Stimulated activated naive CD8-positive, alpha-beta T cell treated with anti-CD3 and anti-CD28 coated beads, Interleukin-15, amount 100 ng/mL, for 72 hours (primary cell): Measurements from ENCODE around the gene USP6NL.

ENCODE experiments used
- ATAC-seq: fragments of 150-1000 bp; cut with Tn5 transposase; 2 replicates; pipeline ENCODE4 v1.10.0; 2021; ENCODE audit warnings: mild to moderate bottlenecking, moderate library complexity
- DNase-seq, 2 donors: peaks; one replicate each; pipeline ENCODE4 v3.0.0; 2021 to 2022
- H3K27ac Mint-ChIP-seq, 2 donors: one replicate each; pipeline ENCODE4 v1.8.0; 2022; ENCODE audit warnings: mild to moderate bottlenecking in 2 of 2, mixed read lengths in 2 of 2, moderate library complexity in 2 of 2
- H3K27me3 Mint-ChIP-seq: one replicate; pipeline ENCODE4 v1.8.0; 2022; ENCODE audit warnings: mixed read lengths
- H3K4me1 Mint-ChIP-seq: one replicate; pipeline ENCODE4 v1.8.0; 2022; ENCODE audit warnings: mild to moderate bottlenecking, mixed read lengths
- H3K4me3 Mint-ChIP-seq, 2 donors: one replicate each; pipeline ENCODE4 v1.8.0; 2022; ENCODE audit warnings: mild to moderate bottlenecking in 2 of 2, mixed read lengths in 2 of 2, moderate library complexity in 1 of 2
- H3K9me3 Mint-ChIP-seq, 2 donors: one replicate each; pipeline ENCODE4 v1.8.0; 2022; ENCODE audit warnings: mixed read lengths in 2 of 2

Gene USP6NL

GRCh38 chr10:11586170-11586569 lies 25.3 kb downstream of the USP6NL start:
- H3K4me3 Mint-ChIP-seq: no peak overlapping the region
- peaks cover 19% of the 10 kb centered on the region for H3K4me1 Mint-ChIP-seq
- no peaks in the 10 kb centered on the region for H3K27me3 Mint-ChIP-seq
- no peaks in the 10 kb centered on the region for H3K9me3 Mint-ChIP-seq
- H3K27ac Mint-ChIP-seq: no peak overlapping the region
- DNase-seq (no peak), ATAC-seq (no peak)

GRCh38 chr10:11581213-11581612 lies 30.2 kb downstream of the USP6NL start:
- no peak for DNase-seq
- peak overlapping the region; percentile 4 to 45 for H3K4me3 Mint-ChIP-seq
- no peaks in the 10 kb centered on the region for H3K9me3 Mint-ChIP-seq
- no peaks in the 10 kb centered on the region for H3K27me3 Mint-ChIP-seq
- peak overlapping the region in 1 of 2 donors; percentile 63 for H3K27ac Mint-ChIP-seq
- peak; percentile 85 for ATAC-seq
- peaks cover 32% of the 10 kb centered on the region for H3K4me1 Mint-ChIP-seq

DNA sequence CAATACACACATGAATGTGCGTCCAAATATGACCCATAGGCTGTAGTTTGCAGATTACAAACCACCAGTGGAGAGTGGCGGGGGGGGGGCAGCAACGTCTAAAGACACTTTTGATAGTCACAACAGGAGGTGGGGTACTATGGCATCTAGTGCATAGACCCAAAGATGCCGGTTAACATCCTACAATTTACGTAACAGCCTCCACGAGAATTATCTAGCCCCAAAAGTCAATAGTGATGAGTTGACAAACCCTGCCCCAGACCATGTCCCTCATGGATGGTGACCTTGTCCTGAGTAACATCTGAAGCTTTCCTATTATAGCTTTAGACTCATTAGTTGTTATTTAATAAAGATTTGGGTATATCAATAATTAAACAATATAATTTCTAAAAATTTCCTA lies 31.6 kb downstream of the USP6NL start:
- no peak overlapping the region for H3K4me3 Mint-ChIP-seq
- no peak for ATAC-seq
- peaks cover 6% of the 10 kb centered on the region for H3K27me3 Mint-ChIP-seq
- peaks cover 38% of the 10 kb centered on the region for H3K4me1 Mint-ChIP-seq
- H3K9me3 Mint-ChIP-seq: no peaks in the 10 kb centered on the region
- no peak for DNase-seq
- no peak overlapping the region for H3K27ac Mint-ChIP-seq

GRCh38 chr10:11578802-11579255 lies 32.6 kb downstream of the USP6NL start:
- H3K9me3 Mint-ChIP-seq: no peaks in the 10 kb centered on the region
- no peak overlapping the region for H3K27ac Mint-ChIP-seq
- H3K4me3 Mint-ChIP-seq: peak overlapping the region in 1 of 2 donors; percentile 9
- peaks cover 17% of the 10 kb centered on the region for H3K27me3 Mint-ChIP-seq
- DNase-seq (peak; percentile 52 to 67), ATAC-seq (peak; percentile 86)
- peaks cover 48% of the 10 kb centered on the region for H3K4me1 Mint-ChIP-seq

DNA sequence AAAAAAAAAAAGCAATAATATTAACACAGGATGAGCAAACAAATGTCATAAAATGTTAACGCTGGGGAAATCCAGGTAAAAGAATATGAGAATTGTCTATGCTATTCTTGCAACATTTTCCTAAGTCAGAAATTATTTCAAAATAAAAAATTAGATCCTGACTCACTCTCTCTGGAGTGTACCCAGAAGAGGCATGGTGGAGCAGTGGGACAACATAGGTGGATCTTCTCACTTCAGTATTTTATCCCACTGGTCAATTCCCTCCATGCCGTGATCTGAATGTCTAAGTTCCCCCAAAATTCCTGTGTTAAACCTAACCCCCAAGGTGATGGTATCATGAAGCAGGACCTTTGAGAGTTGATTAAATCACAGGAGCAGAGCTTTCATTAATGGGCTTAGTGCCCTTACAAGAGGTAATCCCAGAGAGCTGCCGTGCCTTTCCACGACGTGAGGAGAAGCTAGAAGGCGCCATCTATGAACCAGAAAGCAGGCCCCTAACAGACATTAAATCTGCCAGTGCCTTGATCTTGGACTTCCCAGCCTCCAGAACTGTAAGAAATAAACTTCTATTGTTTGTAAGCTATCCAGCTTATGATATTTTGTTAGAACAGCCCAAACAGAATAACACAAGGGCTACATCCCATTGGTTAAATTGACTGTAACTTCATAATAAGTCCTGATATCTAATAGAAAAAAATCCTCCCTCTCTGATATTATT lies 35.2 kb downstream of the USP6NL start:
- no peak for DNase-seq
- Mint-ChIP-seq H3K27ac (no peak overlapping the region), H3K4me1 (peaks cover 46% of the 10 kb centered on the region), H3K27me3 (peaks cover 25% of the 10 kb centered on the region), H3K9me3 (no peaks in the 10 kb centered on the region), H3K4me3 (no peak overlapping the region)
- no peak for ATAC-seq

DNA sequence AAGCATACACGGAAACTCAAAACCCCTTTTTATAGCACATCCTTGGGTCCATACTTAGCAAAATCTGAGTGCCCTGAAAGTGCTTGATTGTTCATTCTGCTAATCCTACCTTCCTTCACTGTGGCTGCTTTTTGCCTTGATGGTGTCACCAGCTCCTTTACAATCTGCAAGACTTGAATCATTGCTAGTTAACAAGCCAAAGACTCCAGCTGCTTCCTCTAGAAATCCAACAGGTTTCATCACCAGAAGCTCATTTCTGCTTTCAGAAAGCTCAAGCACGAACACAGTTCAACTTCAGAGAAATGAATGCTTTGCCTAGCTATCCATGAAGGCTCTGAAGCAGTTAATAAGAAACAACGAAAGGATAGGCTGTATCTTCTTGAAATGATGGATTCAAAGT lies 38.0 kb downstream of the USP6NL start:
- no peak for DNase-seq
- Mint-ChIP-seq H3K27ac (no peak overlapping the region), H3K4me3 (no peak overlapping the region), H3K9me3 (no peaks in the 10 kb centered on the region), H3K27me3 (peaks cover 25% of the 10 kb centered on the region), H3K4me1 (peaks cover 34% of the 10 kb centered on the region)
- ATAC-seq: no peak

DNA sequence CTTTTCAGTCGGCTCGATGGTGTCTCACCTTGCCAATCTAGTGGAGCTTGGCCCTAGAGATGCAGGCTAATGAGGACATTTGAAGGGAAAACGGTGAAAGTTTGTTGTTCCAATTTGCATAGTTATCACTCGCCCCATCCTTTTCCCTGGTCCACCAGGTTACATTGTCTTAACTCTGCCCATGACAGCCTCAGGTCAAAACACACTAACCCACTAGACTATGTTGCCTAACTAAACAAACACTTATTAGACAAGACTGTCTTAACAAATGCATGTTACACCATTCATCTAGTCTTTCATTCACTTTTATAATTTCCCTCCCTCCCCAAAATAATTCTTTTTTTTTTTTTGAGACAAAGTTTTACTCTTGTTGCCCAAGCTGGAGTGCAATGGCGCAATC lies 40.7 kb downstream of the USP6NL start:
- no peak for ATAC-seq
- Mint-ChIP-seq H3K9me3 (no peaks in the 10 kb centered on the region), H3K4me1 (peaks cover 25% of the 10 kb centered on the region), H3K27ac (no peak overlapping the region), H3K4me3 (no peak overlapping the region), H3K27me3 (peaks cover 25% of the 10 kb centered on the region)
- no peak for DNase-seq

- DNase-seq (no peak), ATAC-seq (no peak)
- H3K27ac Mint-ChIP-seq: no peak overlapping the region
- H3K4me1 Mint-ChIP-seq: peaks cover 12% of the 10 kb centered on the region
- H3K9me3 Mint-ChIP-seq: no peaks in the 10 kb centered on the region
- H3K27me3 Mint-ChIP-seq: peaks cover 14% of the 10 kb centered on the region
- H3K4me3 Mint-ChIP-seq: no peak overlapping the region
These were observed 42.0 kb downstream of the USP6NL start for GRCh38 chr10:11569471-11569870.

GRCh38 chr10:11568578-11568977 lies 42.9 kb downstream of the USP6NL start:
- no peak overlapping the region for H3K4me3 Mint-ChIP-seq
- DNase-seq (no peak), ATAC-seq (no peak)
- no peaks in the 10 kb centered on the region for H3K9me3 Mint-ChIP-seq
- peaks cover 5% of the 10 kb centered on the region for H3K27me3 Mint-ChIP-seq
- H3K4me1 Mint-ChIP-seq: peaks cover 8% of the 10 kb centered on the region
- peak overlapping the region in 1 of 2 donors; percentile 8 for H3K27ac Mint-ChIP-seq

DNA sequence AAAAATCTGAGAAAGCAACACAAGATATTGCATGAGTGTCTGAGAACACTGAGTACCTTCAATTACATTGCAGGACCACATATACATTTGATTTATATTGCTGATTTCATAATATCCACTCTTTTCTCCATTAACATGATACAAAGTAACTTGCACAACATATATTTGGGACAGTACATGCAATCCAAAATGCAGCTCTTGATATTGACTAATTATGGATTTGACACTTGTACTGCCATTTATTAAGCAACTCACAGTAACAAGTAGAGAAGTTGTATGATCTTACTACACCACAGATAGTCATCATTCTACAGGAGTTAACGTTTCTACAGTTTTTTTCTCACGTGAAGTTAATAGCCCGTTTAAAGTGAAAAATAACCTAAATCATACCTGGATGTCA lies 46.7 kb downstream of the USP6NL start:
- H3K4me3 Mint-ChIP-seq: no peak overlapping the region
- no peak overlapping the region for H3K27ac Mint-ChIP-seq
- ATAC-seq (no peak), DNase-seq (no peak)
- H3K27me3 Mint-ChIP-seq: no peaks in the 10 kb centered on the region
- no peaks in the 10 kb centered on the region for H3K9me3 Mint-ChIP-seq
- H3K4me1 Mint-ChIP-seq: peaks cover 5% of the 10 kb centered on the region

DNA sequence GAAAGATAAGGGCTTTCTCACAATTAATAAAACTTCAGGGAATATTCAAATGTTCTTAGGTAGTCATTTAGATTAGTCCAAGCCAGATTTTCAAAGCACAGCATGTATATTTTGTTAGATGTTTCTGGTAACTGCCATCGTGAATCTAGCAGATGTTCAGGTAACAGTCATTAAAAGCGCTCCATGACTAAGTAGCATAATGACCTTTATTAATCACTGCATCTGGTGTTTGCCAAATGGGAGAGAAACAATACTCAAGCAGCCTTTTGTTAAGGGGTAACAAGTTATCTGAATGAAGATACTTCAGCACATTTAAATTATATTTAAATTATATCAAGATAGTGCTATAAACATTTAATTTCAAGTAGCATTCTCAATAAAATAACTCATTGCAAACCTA lies 47.5 kb downstream of the USP6NL start:
- no peak overlapping the region for H3K4me3 Mint-ChIP-seq
- ATAC-seq (no peak), DNase-seq (no peak)
- H3K27ac Mint-ChIP-seq: no peak overlapping the region
- H3K27me3 Mint-ChIP-seq: no peaks in the 10 kb centered on the region
- peaks cover 5% of the 10 kb centered on the region for H3K4me1 Mint-ChIP-seq
- no peaks in the 10 kb centered on the region for H3K9me3 Mint-ChIP-seq

- DNase-seq (no peak), ATAC-seq (no peak)
- Mint-ChIP-seq H3K9me3 (no peaks in the 10 kb centered on the region), H3K4me1 (peaks cover 5% of the 10 kb centered on the region), H3K27ac (no peak overlapping the region), H3K27me3 (no peaks in the 10 kb centered on the region), H3K4me3 (no peak overlapping the region)
These were observed 48.6 kb downstream of the USP6NL start for GRCh38 chr10:11562888-11563287.

GRCh38 chr10:11560076-11560709 lies 51.3 kb downstream of the USP6NL start:
- Mint-ChIP-seq H3K27ac (no peak overlapping the region), H3K9me3 (peaks cover 6 to 7% of the 10 kb centered on the region in 2 donors), H3K4me1 (peaks cover 16% of the 10 kb centered on the region), H3K4me3 (no peak overlapping the region), H3K27me3 (no peaks in the 10 kb centered on the region)
- ATAC-seq: no peak
- no peak for DNase-seq

DNA sequence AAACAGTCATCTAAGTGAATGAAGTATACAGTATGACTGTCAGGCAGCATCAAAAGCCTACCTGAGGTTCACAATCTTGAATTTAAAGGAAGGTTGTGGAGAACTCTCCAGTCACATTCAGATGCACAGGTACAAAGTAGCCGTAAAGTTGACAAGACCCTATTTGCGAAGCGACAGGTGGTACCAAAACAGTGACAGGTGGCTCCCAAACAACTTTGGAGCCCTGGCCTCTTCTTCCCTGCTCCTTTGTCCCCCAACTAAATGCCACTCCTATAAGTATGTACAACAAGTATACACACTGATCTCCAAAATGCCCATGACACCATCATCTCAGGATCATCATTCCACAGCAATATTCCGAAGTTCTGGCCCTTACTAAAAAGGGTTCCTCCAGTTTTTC lies 53.5 kb downstream of the USP6NL start:
- peaks cover 29% of the 10 kb centered on the region for H3K4me1 Mint-ChIP-seq

DNA sequence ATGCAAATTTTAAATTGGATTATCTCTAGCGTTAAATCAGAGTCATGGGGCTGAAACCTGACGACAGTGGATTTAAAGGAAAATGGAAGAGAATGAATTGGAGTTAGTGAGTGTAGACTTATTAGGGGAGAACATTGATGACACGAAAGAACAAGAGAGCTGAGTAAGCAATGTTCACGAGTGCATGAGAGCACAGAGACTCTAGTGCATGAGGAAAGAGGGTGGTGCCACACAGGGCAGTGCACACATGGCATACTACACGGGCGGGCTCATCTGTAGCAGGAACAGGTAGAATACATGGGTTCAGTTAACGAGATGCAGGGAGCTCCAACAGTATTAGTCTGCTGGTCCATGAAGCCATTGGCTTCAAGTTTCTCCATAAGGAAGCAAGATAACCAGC lies 53.9 kb downstream of the USP6NL start:
- no peak for DNase-seq
- H3K27me3 Mint-ChIP-seq: no peaks in the 10 kb centered on the region
- no peak overlapping the region for H3K4me3 Mint-ChIP-seq
- no peak for ATAC-seq
- no peak overlapping the region for H3K27ac Mint-ChIP-seq
- peaks cover 33% of the 10 kb centered on the region for H3K4me1 Mint-ChIP-seq
- peaks cover 6 to 8% of the 10 kb centered on the region in 2 donors for H3K9me3 Mint-ChIP-seq

More for the DNA sequence above, 53.5 kb downstream of the USP6NL start:
- no peak overlapping the region for H3K27ac Mint-ChIP-seq
- ATAC-seq (no peak), DNase-seq (no peak)
- H3K4me3 Mint-ChIP-seq: no peak overlapping the region
- peaks cover 6 to 8% of the 10 kb centered on the region in 2 donors for H3K9me3 Mint-ChIP-seq
- H3K27me3 Mint-ChIP-seq: no peaks in the 10 kb centered on the region

- Mint-ChIP-seq H3K4me3 (no peak overlapping the region), H3K27ac (no peak overlapping the region), H3K9me3 (peaks cover 6 to 8% of the 10 kb centered on the region in 2 donors), H3K27me3 (no peaks in the 10 kb centered on the region), H3K4me1 (peaks cover 41% of the 10 kb centered on the region)
- DNase-seq: no peak
- ATAC-seq: no peak
These were observed 55.9 kb downstream of the USP6NL start for GRCh38 chr10:11555556-11555955.
